Measurements from ENCODE around the gene DCDC2C. TPM values are rescaled to one million over a fixed set of nuclear protein-coding genes. Genes with fewer than 3 reads are reported as not detected.

The DCDC2C gene
- total RNA-seq, 1 experiment from 2014 or later: not detected

GRCh38 chr2:3675687-3676086 is 27.7 kb upstream of the DCDC2C start:
- DNase-seq (ENCODE audit: low spot score) (no peak), ATAC-seq (no peak)
- TF ChIP-seq ZNF317 (CRISPR knock-in tag; IDR thresholded peaks at IDR 0.05; ENCODE audit: borderline replicate concordance, low read depth) (no peak), GRHL2 (CRISPR knock-in tag; IDR thresholded peaks at IDR 0.05; ENCODE audit: insufficient replicate concordance, severe bottlenecking) (no peak), ZNF281 (CRISPR knock-in tag; IDR thresholded peaks at IDR 0.05) (no peak), SMAD3 (CRISPR knock-in tag; IDR thresholded peaks at IDR 0.05; ENCODE audit: borderline replicate concordance) (no peak), E2F4 (CRISPR knock-in tag; IDR thresholded peaks at IDR 0.05; ENCODE audit: borderline replicate concordance, low read depth) (no peak), ZNF396 (CRISPR knock-in tag; IDR thresholded peaks at IDR 0.05; ENCODE audit: borderline replicate concordance) (no peak), MYBL2 (CRISPR knock-in tag; IDR thresholded peaks at IDR 0.05) (no peak), ZBTB43 (CRISPR knock-in tag; IDR thresholded peaks at IDR 0.05) (no peak), STAT6 (CRISPR knock-in tag; conservative IDR thresholded peaks at IDR 0.05; ENCODE audit: low read depth) (no peak), MXD4 (CRISPR knock-in tag; IDR thresholded peaks at IDR 0.05; ENCODE audit: borderline replicate concordance) (no peak), USF2 (CRISPR knock-in tag; IDR thresholded peaks at IDR 0.05) (no peak), ZNF512 (CRISPR knock-in tag; IDR thresholded peaks at IDR 0.05; ENCODE audit: borderline replicate concordance) (no peak)
- TF ChIP-seq, protein P1, sequence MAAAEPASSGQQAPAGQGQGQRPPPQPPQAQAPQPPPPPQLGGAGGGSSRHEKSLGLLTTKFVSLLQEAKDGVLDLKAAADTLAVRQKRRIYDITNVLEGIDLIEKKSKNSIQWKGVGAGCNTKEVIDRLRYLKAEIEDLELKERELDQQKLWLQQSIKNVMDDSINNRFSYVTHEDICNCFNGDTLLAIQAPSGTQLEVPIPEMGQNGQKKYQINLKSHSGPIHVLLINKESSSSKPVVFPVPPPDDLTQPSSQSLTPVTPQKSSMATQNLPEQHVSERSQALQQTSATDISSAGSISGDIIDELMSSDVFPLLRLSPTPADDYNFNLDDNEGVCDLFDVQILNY (CRISPR knock-in tag; IDR thresholded peaks at IDR 0.05): no peak
- ChIA-PET POLR2A (no interaction called here), CTCF (no interaction called here)
- peaks cover 38% of the 10 kb centered on the region for H3K36me3 Mint-ChIP-seq
- peaks cover 20% of the 10 kb centered on the region for H3K27me3 Mint-ChIP-seq (ENCODE audit: low read depth)
- no peak overlapping the region for H3K27ac Mint-ChIP-seq
- no peaks in the 10 kb centered on the region for H3K4me1 Mint-ChIP-seq
- H3K4me3 Mint-ChIP-seq: no peak overlapping the region
- peaks cover 73% of the 10 kb centered on the region for H3K9me3 Mint-ChIP-seq

All from WTC11 (cell line).